Measurements from ENCODE around the gene CACNA2D4.

CACNA2D4 gene

DNA sequence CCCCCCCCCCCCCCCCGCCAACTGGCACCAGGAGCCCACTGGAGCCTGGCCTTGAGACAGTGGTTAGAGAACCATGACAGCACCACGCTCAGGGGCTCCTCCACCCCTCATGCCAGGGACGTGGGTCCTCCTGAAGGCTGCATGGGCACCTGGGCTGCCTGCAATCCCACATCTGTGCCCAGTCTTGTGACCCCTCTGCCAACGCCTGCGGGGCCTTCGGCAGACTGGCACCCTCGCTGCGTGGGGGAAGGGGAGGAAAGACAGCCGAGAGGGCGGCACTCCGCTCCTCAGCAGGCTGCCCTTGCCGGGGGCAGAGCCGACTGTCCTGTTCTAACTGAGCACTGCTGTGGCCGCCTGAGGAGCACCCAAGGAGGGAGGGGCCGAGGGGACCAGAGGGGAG lies 92.1 kb downstream of the CACNA2D4 start:
- TF ChIP-seq, protein P1, sequence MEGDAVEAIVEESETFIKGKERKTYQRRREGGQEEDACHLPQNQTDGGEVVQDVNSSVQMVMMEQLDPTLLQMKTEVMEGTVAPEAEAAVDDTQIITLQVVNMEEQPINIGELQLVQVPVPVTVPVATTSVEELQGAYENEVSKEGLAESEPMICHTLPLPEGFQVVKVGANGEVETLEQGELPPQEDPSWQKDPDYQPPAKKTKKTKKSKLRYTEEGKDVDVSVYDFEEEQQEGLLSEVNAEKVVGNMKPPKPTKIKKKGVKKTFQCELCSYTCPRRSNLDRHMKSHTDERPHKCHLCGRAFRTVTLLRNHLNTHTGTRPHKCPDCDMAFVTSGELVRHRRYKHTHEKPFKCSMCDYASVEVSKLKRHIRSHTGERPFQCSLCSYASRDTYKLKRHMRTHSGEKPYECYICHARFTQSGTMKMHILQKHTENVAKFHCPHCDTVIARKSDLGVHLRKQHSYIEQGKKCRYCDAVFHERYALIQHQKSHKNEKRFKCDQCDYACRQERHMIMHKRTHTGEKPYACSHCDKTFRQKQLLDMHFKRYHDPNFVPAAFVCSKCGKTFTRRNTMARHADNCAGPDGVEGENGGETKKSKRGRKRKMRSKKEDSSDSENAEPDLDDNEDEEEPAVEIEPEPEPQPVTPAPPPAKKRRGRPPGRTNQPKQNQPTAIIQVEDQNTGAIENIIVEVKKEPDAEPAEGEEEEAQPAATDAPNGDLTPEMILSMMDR (IDR thresholded peaks at IDR 0.05; ENCODE audit: borderline replicate concordance, insufficient read depth, low read depth, low read length): no peak
- H3K4me3 ChIP-seq (ENCODE audit: low read depth, low read length): no peak overlapping the region

DNA sequence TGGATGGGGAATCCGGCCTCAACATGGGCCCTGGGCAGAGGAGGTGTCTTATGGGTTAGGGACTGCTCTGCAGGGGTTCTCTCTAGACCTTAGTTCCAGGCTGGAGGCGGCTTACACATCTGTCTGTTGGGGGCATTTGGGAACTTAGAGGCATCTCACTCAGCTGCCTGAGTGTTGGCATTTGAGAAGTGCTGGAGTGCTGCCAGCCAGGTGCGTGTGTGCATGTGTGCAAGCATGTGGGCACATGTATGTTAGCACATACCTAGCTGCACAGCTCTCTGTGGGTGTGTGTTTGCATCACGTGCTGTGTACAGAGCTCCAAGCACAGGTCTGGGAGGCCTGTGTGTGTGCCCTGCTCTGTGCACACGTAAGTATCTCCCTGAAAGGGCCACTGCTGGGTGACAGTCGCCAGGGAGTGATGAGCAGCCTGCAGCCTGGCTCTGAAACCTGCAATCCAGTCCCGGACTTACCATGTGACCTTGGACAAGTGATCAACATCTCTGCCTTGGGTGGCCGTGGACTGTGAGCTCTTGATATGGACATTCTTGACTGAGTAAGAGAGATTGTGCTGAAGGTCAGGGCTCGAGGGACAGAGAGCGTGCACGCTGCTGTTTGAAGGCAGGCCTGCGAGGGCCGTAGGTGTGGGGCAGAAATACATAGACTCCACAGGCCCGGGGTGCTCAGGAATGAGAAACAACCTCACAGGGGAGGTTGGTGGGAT lies 92.9 kb downstream of the CACNA2D4 start:
- H3K4me3 ChIP-seq (ENCODE audit: low read depth, low read length): no peak overlapping the region
- TF ChIP-seq, protein P1 (IDR thresholded peaks at IDR 0.05; ENCODE audit: borderline replicate concordance, insufficient read depth, low read depth, low read length): no peak

DNA sequence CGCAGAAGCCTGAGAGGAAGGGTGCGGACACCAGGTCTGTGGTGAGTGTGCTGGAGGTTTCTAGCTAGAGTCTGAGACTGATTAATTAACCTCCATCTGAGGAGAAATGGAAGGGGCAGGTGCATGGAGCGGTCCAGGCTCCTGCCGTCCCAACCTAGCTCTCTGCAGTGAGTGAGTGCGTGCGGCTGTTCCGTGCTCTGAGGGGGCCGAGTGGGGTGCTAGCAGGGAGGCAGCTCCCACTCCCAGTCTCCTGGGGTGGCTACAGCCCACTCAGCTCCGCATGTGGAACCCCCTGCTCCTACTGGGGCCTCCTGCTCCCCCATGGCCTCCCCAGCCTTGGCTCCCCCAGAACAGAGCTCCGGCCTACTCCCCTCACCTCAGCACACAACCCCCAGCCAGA lies 95.2 kb downstream of the CACNA2D4 start:
- no peak overlapping the region for H3K4me3 ChIP-seq (ENCODE audit: low read depth, low read length)
- TF ChIP-seq, protein P1 (IDR thresholded peaks at IDR 0.05; ENCODE audit: borderline replicate concordance, insufficient read depth, low read depth, low read length): no peak

DNA sequence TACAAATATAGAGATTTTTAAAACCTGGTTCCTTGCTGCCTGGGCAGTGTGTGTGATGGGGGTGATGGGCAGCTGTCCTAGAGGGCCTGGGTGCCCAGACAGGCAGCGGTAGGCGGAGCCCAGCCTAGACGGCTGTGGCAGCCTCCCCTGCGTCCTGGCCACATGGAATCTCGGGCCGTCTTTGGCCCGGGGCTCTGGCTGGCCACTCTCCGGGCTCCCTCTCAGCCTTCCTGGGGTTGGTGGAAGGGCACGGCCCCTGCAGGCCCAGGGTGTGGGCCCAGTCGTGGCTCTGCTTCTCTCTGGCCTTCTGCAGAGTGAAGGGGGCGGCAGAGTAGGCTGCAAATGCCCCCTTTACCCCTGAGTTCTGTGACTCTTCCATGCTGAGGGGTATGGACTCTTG lies 95.8 kb downstream of the CACNA2D4 start:
- TF ChIP-seq, protein P1 (IDR thresholded peaks at IDR 0.05; ENCODE audit: borderline replicate concordance, insufficient read depth, low read depth, low read length): no peak
- H3K4me3 ChIP-seq (ENCODE audit: low read depth, low read length): no peak overlapping the region

DNA sequence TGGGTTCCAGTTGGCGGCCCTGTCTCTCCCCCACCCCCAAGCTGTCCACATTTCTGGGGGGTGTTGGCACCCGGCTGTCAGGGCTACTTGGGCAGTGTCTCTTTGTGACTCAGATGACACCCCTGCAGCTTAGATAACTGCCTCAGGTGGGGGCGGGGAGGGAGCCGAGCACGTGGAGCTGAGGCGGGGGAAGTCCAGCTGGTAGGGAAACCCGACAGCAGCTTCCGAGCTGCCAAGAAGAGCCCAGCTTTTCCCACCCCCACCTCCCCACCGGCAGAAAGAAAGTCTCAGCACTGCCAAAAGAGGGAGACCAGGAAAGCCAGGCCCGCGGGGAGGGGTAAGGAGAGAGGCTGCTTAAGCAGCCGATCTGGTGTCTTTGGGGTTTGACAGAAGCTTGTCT lies 96.6 kb downstream of the CACNA2D4 start:
- TF ChIP-seq, protein P1 (IDR thresholded peaks at IDR 0.05; ENCODE audit: borderline replicate concordance, insufficient read depth, low read depth, low read length): no peak
- no peak overlapping the region for H3K4me3 ChIP-seq (ENCODE audit: low read depth, low read length)

DNA sequence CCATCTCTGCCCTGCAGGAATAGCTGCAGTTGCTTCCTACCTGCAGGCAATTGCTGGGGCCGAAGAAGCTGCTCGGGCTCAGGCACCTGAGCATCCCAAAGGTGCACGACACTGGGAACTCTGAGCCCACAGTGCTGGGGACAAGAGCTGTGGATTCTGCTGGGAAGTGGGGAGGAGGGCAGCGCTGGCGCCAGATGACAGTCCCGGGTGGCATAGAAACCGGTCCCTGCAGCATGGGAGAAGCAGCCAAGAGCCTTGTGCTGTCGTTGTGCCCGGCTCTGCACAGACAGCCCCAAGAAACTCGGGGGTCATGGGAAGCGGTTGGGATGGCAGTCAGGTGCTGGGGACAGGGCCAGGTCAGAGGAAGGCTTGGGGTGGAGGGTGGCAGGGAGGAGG lies 97.6 kb downstream of the CACNA2D4 start:
- H3K4me3 ChIP-seq (ENCODE audit: low read depth, low read length): no peak overlapping the region
- TF ChIP-seq, protein P1 (IDR thresholded peaks at IDR 0.05; ENCODE audit: borderline replicate concordance, insufficient read depth, low read depth, low read length): no peak

DNA sequence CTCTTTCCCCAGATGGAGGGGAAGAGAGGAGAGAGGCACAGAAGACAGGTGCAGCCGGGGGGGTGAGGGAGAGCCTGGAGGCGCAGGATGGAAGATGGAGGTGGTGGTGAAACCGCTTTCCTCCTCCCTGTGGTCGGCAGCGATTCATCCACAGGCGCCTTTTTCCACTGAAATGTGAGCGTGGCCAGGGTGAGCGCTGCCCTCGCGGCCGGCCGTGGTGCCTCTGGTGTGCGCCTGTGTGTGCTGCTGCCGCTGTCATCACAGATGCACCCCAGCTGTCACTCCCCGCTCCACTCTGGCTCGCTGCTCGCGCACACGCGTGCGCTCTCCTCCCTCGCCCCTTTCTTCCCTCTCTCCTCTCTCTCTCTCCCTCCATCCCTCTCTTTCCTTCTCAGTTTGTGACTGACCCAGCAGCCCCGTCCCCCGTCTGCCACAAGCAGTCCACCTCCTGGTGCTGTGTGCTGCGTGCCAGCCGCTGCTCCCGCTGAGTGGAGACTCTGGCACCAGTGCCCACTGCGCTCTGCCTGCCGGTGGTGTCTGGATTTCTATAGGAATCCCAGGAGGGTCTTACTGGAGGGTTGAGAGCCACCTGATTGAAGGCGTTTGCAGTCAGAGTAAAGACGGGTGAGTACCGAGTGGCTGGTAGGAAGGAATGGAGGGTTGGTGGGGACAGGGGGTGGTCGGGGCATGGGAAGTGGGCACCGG lies 98.1 kb downstream of the CACNA2D4 start, which contains the start of gene LRTM2:
Gene LRTM2, plus strand, starts transcription at position 375 of the 705 bp plus-strand sequence. CDS start 7,584 bp downstream, outside the sequence.
- H3K4me3 ChIP-seq (ENCODE audit: low read depth, low read length): no peak within 1 kb of the TSS
- TF ChIP-seq, protein P1 (IDR thresholded peaks at IDR 0.05; ENCODE audit: borderline replicate concordance, insufficient read depth, low read depth, low read length): no peak
